H1 (cell line): Measurements from ENCODE around the gene TNS4. TPM values are rescaled to one million over a fixed set of nuclear protein-coding genes. Genes with fewer than 3 reads are reported as not detected.

Experiments used
- CTCF ChIA-PET: fragments of 300-600 bp; sonication (Branson Sonifier 250); formaldehyde crosslinking; loops from one replicate; lab custom pipeline; 2021; ENCODE audit not compliant: partially characterized antibody; lab: Charles Lee
- POLR2A ChIA-PET: fragments of 300-600 bp; sonication (Branson Sonifier 250); formaldehyde crosslinking; loops from one replicate; lab custom pipeline; 2021; ENCODE audit warnings: inconsistent platforms; ENCODE audit not compliant: partially characterized antibody; lab: Charles Lee
- DNase-seq, 2 experiments: peaks; one replicate each; pipeline versions ENCODE4 v3.0.0 to v3.0.0-alpha.2; 2010 to 2022; ENCODE audit warnings: low spot score in 2 of 2, low read depth in 1 of 2, mixed read lengths in 1 of 2
- FAIRE-seq: peaks from 2 replicates; lab custom pipeline; 2011; peaks lifted over from hg19 to GRCh38; lab: Jason Lieb, UNC
- H2AFZ ChIP-seq: 2 replicates; pipeline ENCODE4 v1.8.1; 2012; ENCODE audit warnings: low read length, inconsistent platforms
- H2AK5ac ChIP-seq: 2 replicates; pipeline ENCODE4 v1.6.1; 2013; ENCODE audit warnings: low read depth, low read length
- H2BK120ac ChIP-seq: replicated peaks from 2 replicates; pipeline ENCODE3; 2013; ENCODE audit warnings: low read depth, low read length, inconsistent platforms
- H2BK12ac ChIP-seq: 2 replicates; pipeline ENCODE4 v1.6.1; 2013; ENCODE audit warnings: low read depth, low read length
- H2BK15ac ChIP-seq: 2 replicates; pipeline ENCODE4 v1.6.1; 2013; ENCODE audit warnings: low read length
- H2BK20ac ChIP-seq: 2 replicates; pipeline ENCODE4 v1.6.1; 2013; ENCODE audit warnings: low read length
- H2BK5ac ChIP-seq: 2 replicates; pipeline ENCODE4 v1.6.1; 2013; ENCODE audit warnings: low read depth, low read length
- H3K14ac ChIP-seq: 2 replicates; pipeline ENCODE4 v1.6.1; 2013; ENCODE audit warnings: inconsistent platforms; ENCODE audit not compliant: insufficient read length
- H3K18ac ChIP-seq: 2 replicates; pipeline ENCODE4 v1.6.1; 2013; ENCODE audit warnings: low read length; ENCODE audit errors: extremely low read depth
- H3K23ac ChIP-seq: 2 replicates; pipeline ENCODE4 v1.6.1; 2013; ENCODE audit warnings: inconsistent platforms; ENCODE audit not compliant: insufficient read length
- H3K23me2 ChIP-seq: 2 replicates; pipeline ENCODE4 v1.6.1; 2013; ENCODE audit warnings: low read depth, low read length
- H3K27ac ChIP-seq: 2 replicates; pipeline ENCODE4 v1.6.1; 2011; ENCODE audit warnings: low read depth, low read length, inconsistent platforms
- H3K27me3 ChIP-seq, 4 experiments: replicated peaks in 1 of 4; 1 replicate in 1 of 4; 2 replicates in 3 of 4; pipeline versions ENCODE4 v1.6.1 to v1.8.1; 2011 to 2013; ENCODE audit warnings: low read length in 3 of 4, mild to moderate bottlenecking in 3 of 4, inconsistent platforms in 2 of 4, mixed read lengths in 2 of 4, moderate library complexity in 1 of 4; ENCODE audit not compliant: control insufficient read depth in 3 of 4, insufficient read depth in 3 of 4; ENCODE audit errors: extremely low read depth in 1 of 4
- H3K36me3 ChIP-seq, 4 experiments: 2 replicates each; pipeline versions ENCODE4 v1.6.1 to v1.8.1; 2011 to 2013; ENCODE audit warnings: mild to moderate bottlenecking in 4 of 4, low read length in 3 of 4, moderate library complexity in 2 of 4, control low read depth in 1 of 4, inconsistent platforms in 1 of 4; ENCODE audit not compliant: insufficient read depth in 4 of 4, control insufficient read depth in 2 of 4
- H3K4ac ChIP-seq: replicated peaks from 2 replicates; pipeline ENCODE3; 2013; ENCODE audit warnings: low read length, low read depth, mixed read lengths, inconsistent platforms; ENCODE audit not compliant: insufficient read length
- H3K4me1 ChIP-seq, 4 experiments: replicated peaks in 1 of 4; 1 replicate in 1 of 4; 2 replicates in 3 of 4; pipeline versions ENCODE4 v1.6.1 to v1.8.1; 2011 to 2013; ENCODE audit warnings: low read length in 3 of 4, inconsistent platforms in 2 of 4, mixed read lengths in 1 of 4; ENCODE audit not compliant: insufficient read depth in 4 of 4, control insufficient read depth in 3 of 4
- H3K4me2 ChIP-seq, 2 experiments: 2 replicates each; pipeline versions ENCODE4 v1.6.1 to v1.8.1; 2011 to 2013; ENCODE audit warnings: low read depth in 2 of 2, low read length in 2 of 2, control low read depth in 1 of 2, inconsistent platforms in 1 of 2, mild to moderate bottlenecking in 1 of 2; ENCODE audit not compliant: insufficient read depth in 1 of 2
- H3K4me3 ChIP-seq, 4 experiments: fragments of 200-600, 300-600 bp in 1 of 4; sonication (generic), shearing (Covaris generic), sonication (Bioruptor Twin) in 1 of 4; 2 replicates each; pipeline versions ENCODE4 v1.5.1 to v1.8.1; 2011 to 2016; ENCODE audit warnings: low read length in 4 of 4, low read depth in 3 of 4, control low read depth in 2 of 4, inconsistent platforms in 2 of 4, mild to moderate bottlenecking in 2 of 4, mixed read lengths in 1 of 4, moderate library complexity in 1 of 4; ENCODE audit not compliant: insufficient read depth in 2 of 4; ENCODE audit errors: extremely low read depth in 1 of 4
- H3K56ac ChIP-seq: replicated peaks from 2 replicates; pipeline ENCODE3; 2013; ENCODE audit warnings: low read depth, mild to moderate bottlenecking, mixed read lengths, low read length, inconsistent platforms; ENCODE audit not compliant: insufficient read length
- H3K79me1 ChIP-seq: 2 replicates; pipeline ENCODE4 v1.6.1; 2013; ENCODE audit warnings: low read depth, low read length, control low read depth
- H3K79me2 ChIP-seq, 2 experiments: 2 replicates each; pipeline versions ENCODE4 v1.6.1 to v1.8.1; 2012 to 2013; ENCODE audit warnings: low read length in 2 of 2, mild to moderate bottlenecking in 2 of 2, inconsistent platforms in 1 of 2; ENCODE audit not compliant: insufficient read depth in 2 of 2, control insufficient read depth in 1 of 2
- H3K9ac ChIP-seq, 4 experiments: replicated peaks in 1 of 4; 1 replicate in 1 of 4; 2 replicates in 3 of 4; pipeline versions ENCODE4 v1.6.1 to v1.8.1; 2011 to 2013; ENCODE audit warnings: low read depth in 3 of 4, low read length in 3 of 4, control low read depth in 2 of 4, mild to moderate bottlenecking in 2 of 4, moderate library complexity in 2 of 4, inconsistent platforms in 1 of 4; ENCODE audit errors: extremely low read depth in 1 of 4
- H3K9me3 ChIP-seq, 2 experiments: 2 replicates each; pipeline versions ENCODE4 v1.6.1 to v1.8.1; 2012 to 2013; ENCODE audit warnings: mild to moderate bottlenecking in 2 of 2, moderate library complexity in 2 of 2, control low read depth in 1 of 2, inconsistent platforms in 1 of 2, low read depth in 1 of 2, low read length in 1 of 2, mixed read lengths in 1 of 2; ENCODE audit not compliant: insufficient read depth in 2 of 2
- H4K20me1 ChIP-seq, 2 experiments: replicated peaks in 1 of 2; 2 replicates each; pipeline versions ENCODE3 to v1.8.1; 2011 to 2013; ENCODE audit warnings: inconsistent platforms in 2 of 2, low read length in 2 of 2, mild to moderate bottlenecking in 1 of 2; ENCODE audit not compliant: insufficient read depth in 2 of 2, control insufficient read depth in 1 of 2
- H4K5ac ChIP-seq: 2 replicates; pipeline ENCODE4 v1.6.1; 2013; ENCODE audit warnings: low read length, low read depth, mixed read lengths, inconsistent platforms; ENCODE audit not compliant: insufficient read length
- H4K8ac ChIP-seq: 2 replicates; pipeline ENCODE4 v1.8.0; 2013; ENCODE audit warnings: mild to moderate bottlenecking, moderate library complexity, low read length, inconsistent platforms; ENCODE audit not compliant: insufficient read depth; ENCODE audit errors: extremely low read depth
- H4K91ac ChIP-seq: replicated peaks from 2 replicates; pipeline ENCODE3; 2013; ENCODE audit warnings: low read length, mixed read lengths, inconsistent platforms; ENCODE audit not compliant: insufficient read length
- RNF2 ChIP-seq: fragments of 200-900, 300-1000 bp; sonication (generic); IDR thresholded peaks from 2 replicates; pipeline ENCODE4 v1.7.1; 2016; ENCODE audit warnings: borderline replicate concordance, low read depth, mild to moderate bottlenecking, antibody characterized with exemption, low read length; ENCODE audit not compliant: poor library complexity, severe bottlenecking; ENCODE audit errors: missing control alignments
- WGBS, 2 experiments: shearing (Covaris generic) in 1 of 2; methylation state at CpG; one replicate each; pipeline versions ENCODE4 v1.1.6 to v1.1.7; 2013 to 2015; ENCODE audit warnings: low lambda C conversion rate in 2 of 2, mixed read lengths in 2 of 2, inconsistent platforms in 1 of 2, low coverage in 1 of 2, missing lambda C conversion rate in 1 of 2; ENCODE audit not compliant: insufficient replicate concordance in 2 of 2, insufficient coverage in 1 of 2, insufficient read length in 1 of 2; ENCODE audit errors: extremely low coverage in 1 of 2, missing lambda C conversion rate in 1 of 2; 5-methylcytosine and 5-hydroxymethylcytosine counted together
- polyA plus RNA-seq, 7 experiments: library from polyadenylated mRNA; depleted of rRNA in 3 of 7; stranded (reverse) in 5 of 7; unstranded in 2 of 7; fragments of >200 nt in 5 of 7; fragments of 200-250 nt in 2 of 7; gene quantifications; 1 replicate in 5 of 7; 2 replicates in 1 of 7; 4 replicates in 1 of 7; pipeline versions ENCODE4 v1.2.1 to v1.2.3, GENCODE V29; 2011 to 2013; ENCODE audit warnings: missing spikeins in 2 of 7, mixed read lengths in 2 of 7
- total RNA-seq: library from RNA; stranded (reverse); fragmentation: NEBNext Ultra II Directional; extraction: Animal tissue kit (Norgen Biotek cat#: 25700); gene quantifications from 2 replicates; pipeline ENCODE4 v1.2.1, GENCODE V29; 2021

Gene TNS4
- total and polyA plus RNA-seq, 2 of the 8 experiments (the other 6 are each of a cell fraction or from before 2014, with no cell fraction given) = 0.20 to 0.21 TPM

- H4K20me1 ChIP-seq = no peaks in the 10 kb centered on the region
- H3K18ac ChIP-seq = no peak overlapping the region
- H3K9ac ChIP-seq = no peak overlapping the region
- no peak overlapping the region for H3K4ac ChIP-seq
- H2BK15ac ChIP-seq = no peak overlapping the region
- no peak overlapping the region for H2AK5ac ChIP-seq
- H4K91ac ChIP-seq = no peak overlapping the region
- no peaks in the 10 kb centered on the region; the same call in 1 of the 2 replicates for H3K23me2 ChIP-seq
- H3K4me3 ChIP-seq = no peak overlapping the region
- H3K23ac ChIP-seq = no peak overlapping the region
- ChIA-PET CTCF (interaction anchor here (0.8 to 1.8 kb wide), 7 partner anchors 9 to 71 kb away, joined by 3 to 7 read pairs (median 4); partner anchors contain the start of gene TNS4), POLR2A (interaction anchor here (1.0 to 1.4 kb wide), 2 partner anchors 12 to 24 kb away, joined by 3 read pairs; no protein-coding TSS in a partner anchor)
- DNase-seq = no peak
- no peaks in the 10 kb centered on the region for H3K9me3 ChIP-seq
- H2BK120ac ChIP-seq = no peak overlapping the region
- no peaks in the 10 kb centered on the region for H3K79me1 ChIP-seq
- no peak overlapping the region for H2AFZ ChIP-seq
- H3K4me2 ChIP-seq = no peak overlapping the region
- no peak overlapping the region for H4K5ac ChIP-seq
- no peaks in the 10 kb centered on the region for H3K79me2 ChIP-seq
- H3K56ac ChIP-seq = no peak overlapping the region
- H2BK12ac ChIP-seq = no peak overlapping the region
- peaks cover 3 to 11% (median 5%) of the 10 kb centered on the region in 4 experiments; a peak in 5 of 7 replicates for H3K4me1 ChIP-seq
- H2BK20ac ChIP-seq = no peak overlapping the region
- no peak overlapping the region for H4K8ac ChIP-seq
- H2BK5ac ChIP-seq = no peak overlapping the region
- no peak for TF ChIP-seq RNF2
- H3K36me3 ChIP-seq = no peaks in the 10 kb centered on the region
- no peak overlapping the region for H3K14ac ChIP-seq
- WGBS, 2 experiments = 87% methylated on average over 2 of the region's 2 CpGs; no CpG with 5 or more reads in 1 of the 2 experiments
- FAIRE-seq = no peak
- no peaks in the 10 kb centered on the region for H3K27me3 ChIP-seq
- H3K27ac ChIP-seq = no peak overlapping the region
These were observed 9.7 kb upstream of the TNS4 start for GRCh38 chr17:40511136-40511535.
